H1 (cell line): ENCODE results near the gene DNMT3B.

ENCODE experiments used
- EP300 ChIP-seq, 2 experiments: IDR thresholded peaks; 1 replicate in 1 of 2; 2 replicates in 1 of 2; pipeline ENCODE4 v1.6.1; 2011 to 2012; ENCODE audit warnings: low read depth in 2 of 2, low read length in 2 of 2, mild to moderate bottlenecking in 2 of 2, borderline replicate concordance in 1 of 2, inconsistent platforms in 1 of 2, moderate library complexity in 1 of 2
- EZH2 ChIP-seq: fragments of 200-600 bp; sonication (generic); IDR thresholded peaks from 2 replicates; pipeline ENCODE4 v1.7.1; 2012; ENCODE audit warnings: low read depth, mild to moderate bottlenecking, moderate library complexity, low read length, inconsistent platforms; ENCODE audit not compliant: severe bottlenecking
- PHF8 ChIP-seq: fragments of 200-600 bp; sonication (generic); conservative IDR thresholded peaks from 2 replicates; pipeline ENCODE4 v1.7.1; 2012; ENCODE audit warnings: low read depth, mild to moderate bottlenecking, inconsistent platforms, low read length, moderate library complexity
- POLR2A ChIP-seq, 2 experiments: IDR thresholded peaks; 1 replicate in 1 of 2; 2 replicates in 1 of 2; pipeline ENCODE4 v1.6.1; 2011; ENCODE audit warnings: low read depth in 2 of 2, low read length in 2 of 2, mild to moderate bottlenecking in 2 of 2; ENCODE audit errors: control extremely low read depth in 1 of 2
- POLR2AphosphoS5 ChIP-seq: IDR thresholded peaks from 2 replicates; pipeline ENCODE4 v1.6.1; 2011; ENCODE audit warnings: low read depth, low read length
- RAD21 ChIP-seq, 2 experiments: IDR thresholded peaks in 1 of 2; conservative IDR thresholded peaks in 1 of 2; 2 replicates each; pipeline ENCODE4 v1.6.1; 2011; ENCODE audit warnings: low read depth in 2 of 2, low read length in 2 of 2, improper control_type of control experiment in 1 of 2, inconsistent platforms in 1 of 2, mild to moderate bottlenecking in 1 of 2, moderate library complexity in 1 of 2
- SP1 ChIP-seq: IDR thresholded peaks from 2 replicates; pipeline ENCODE4 v1.6.1; 2011; ENCODE audit warnings: low read depth, low read length
- TCF12 ChIP-seq: IDR thresholded peaks from 2 replicates; pipeline ENCODE4 v1.6.1; 2011; ENCODE audit warnings: low read depth, mild to moderate bottlenecking, low read length
- ZNF274 ChIP-seq: IDR thresholded peaks from 2 replicates; pipeline ENCODE4 v1.7.0; 2012; ENCODE audit warnings: low read length, borderline replicate concordance; ENCODE audit errors: extremely low read depth
- TF ChIP-seq, protein P1 (sequence below), 3 experiments: IDR thresholded peaks; 1 replicate in 2 of 3; 2 replicates in 1 of 3; pipeline versions ENCODE4 v1.5.1 to v1.6.1; 2011; ENCODE audit warnings: low read length in 3 of 3, mild to moderate bottlenecking in 3 of 3, inconsistent platforms in 2 of 3, low read depth in 1 of 3, moderate library complexity in 1 of 3; ENCODE audit not compliant: insufficient read depth in 1 of 3; ENCODE audit errors: control extremely low read depth in 1 of 3

- TF ChIP-seq ZNF274 (no peak), PHF8 (no peak), EP300 (IDR thresholded peaks at IDR 0.05; ENCODE audit: borderline replicate concordance in 1 of 2, low read depth in 2 of 2, low read length in 2 of 2) (no peak), EZH2 (no peak), POLR2A (IDR thresholded peaks at IDR 0.05; ENCODE audit: control extremely low read depth in 1 of 2, low read depth in 2 of 2, low read length in 2 of 2) (no peak), SP1 (no peak), RAD21 (IDR thresholded peaks at IDR 0.05 in 1 of 2, conservative IDR thresholded peaks at IDR 0.05 in 1 of 2; ENCODE audit: low read depth in 2 of 2, low read length in 2 of 2) (no peak), POLR2AphosphoS5 (no peak), TCF12 (no peak)
- TF ChIP-seq, protein P1, sequence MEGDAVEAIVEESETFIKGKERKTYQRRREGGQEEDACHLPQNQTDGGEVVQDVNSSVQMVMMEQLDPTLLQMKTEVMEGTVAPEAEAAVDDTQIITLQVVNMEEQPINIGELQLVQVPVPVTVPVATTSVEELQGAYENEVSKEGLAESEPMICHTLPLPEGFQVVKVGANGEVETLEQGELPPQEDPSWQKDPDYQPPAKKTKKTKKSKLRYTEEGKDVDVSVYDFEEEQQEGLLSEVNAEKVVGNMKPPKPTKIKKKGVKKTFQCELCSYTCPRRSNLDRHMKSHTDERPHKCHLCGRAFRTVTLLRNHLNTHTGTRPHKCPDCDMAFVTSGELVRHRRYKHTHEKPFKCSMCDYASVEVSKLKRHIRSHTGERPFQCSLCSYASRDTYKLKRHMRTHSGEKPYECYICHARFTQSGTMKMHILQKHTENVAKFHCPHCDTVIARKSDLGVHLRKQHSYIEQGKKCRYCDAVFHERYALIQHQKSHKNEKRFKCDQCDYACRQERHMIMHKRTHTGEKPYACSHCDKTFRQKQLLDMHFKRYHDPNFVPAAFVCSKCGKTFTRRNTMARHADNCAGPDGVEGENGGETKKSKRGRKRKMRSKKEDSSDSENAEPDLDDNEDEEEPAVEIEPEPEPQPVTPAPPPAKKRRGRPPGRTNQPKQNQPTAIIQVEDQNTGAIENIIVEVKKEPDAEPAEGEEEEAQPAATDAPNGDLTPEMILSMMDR (IDR thresholded peaks at IDR 0.05; ENCODE audit: control extremely low read depth in 1 of 3, insufficient read depth in 1 of 3, low read depth in 1 of 3, low read length in 3 of 3): no peak
Measured at GRCh38 chr20:32741151-32741550, 21.0 kb upstream of the DNMT3B start.
